A549 (cell line): ENCODE data around the gene SPACDR. TPM values are rescaled to one million over a fixed set of nuclear protein-coding genes. Genes with fewer than 3 reads are reported as not detected.
A peak's percentile ranks its signal among the peaks of the same experiment; 100 is the strongest.

Experiments
- BHLHE40 ChIP-seq: IDR thresholded peaks from 2 replicates; pipeline ENCODE4 v1.6.1; 2012; ENCODE audit warnings: low read depth, low read length, inconsistent platforms
- CHD4 ChIP-seq: fragments of 200-600 bp; sonication (generic); IDR thresholded peaks from 2 replicates; pipeline ENCODE4 v1.6.1; 2016; ENCODE audit warnings: antibody characterized with exemption, mild to moderate bottlenecking, borderline replicate concordance
- EHF ChIP-seq: fragments of 250-450 bp; sonication (Bioruptor Pico); IDR thresholded peaks from 2 replicates; pipeline ENCODE4 v1.5.0; 2020; ENCODE audit warnings: mild to moderate bottlenecking
- FOSL2 ChIP-seq, 2 experiments: fragments of 450-650 bp in 1 of 2; fragments of >200 bp in 1 of 2; sonication (Bioruptor Twin) in 1 of 2; formaldehyde crosslinking; IDR thresholded peaks; 2 replicates each; pipeline versions ENCODE4 v1.5.0 to v1.6.1; 2016 to 2020; ENCODE audit warnings: mild to moderate bottlenecking in 1 of 2, moderate library complexity in 1 of 2
- HOXA7 ChIP-seq: fragments of 250-450 bp; sonication (Bioruptor Pico); IDR thresholded peaks from 2 replicates; pipeline ENCODE4 v1.5.0; 2020; ENCODE audit warnings: mild to moderate bottlenecking, moderate library complexity
- JUN ChIP-seq, 2 experiments: fragments of >200 bp; sonication (Bioruptor Twin); formaldehyde crosslinking; IDR thresholded peaks; 2 replicates in 1 of 2; 3 replicates in 1 of 2; pipeline ENCODE4 v1.6.1; 2016 to 2017
- KDM1A ChIP-seq: fragments of 200-600 bp; sonication (generic); IDR thresholded peaks from 2 replicates; pipeline ENCODE4 v1.6.1; 2016; ENCODE audit warnings: low read depth, mild to moderate bottlenecking
- KDM5A ChIP-seq: fragments of 200-600 bp; sonication (generic); IDR thresholded peaks from 2 replicates; pipeline ENCODE4 v1.6.1; 2016; ENCODE audit warnings: antibody characterized with exemption, mild to moderate bottlenecking
- MAFK ChIP-seq: fragments of 450-650 bp; IDR thresholded peaks from 2 replicates; pipeline ENCODE4 v1.6.1; 2014; ENCODE audit not compliant: partially characterized antibody
- MYC ChIP-seq: IDR thresholded peaks from 2 replicates; pipeline ENCODE4 v1.6.1; 2012; ENCODE audit warnings: mild to moderate bottlenecking, inconsistent platforms, low read length, improper control_type of control experiment, borderline replicate concordance
- NPAS2 ChIP-seq: fragments of 250-450 bp; sonication (Bioruptor Pico); IDR thresholded peaks from 2 replicates; pipeline ENCODE4 v1.8.0; 2022; ENCODE audit warnings: mild to moderate bottlenecking, moderate library complexity, borderline replicate concordance
- NR3C1 ChIP-seq: fragments of >200 bp; sonication (Bioruptor Twin); formaldehyde crosslinking; IDR thresholded peaks from 3 replicates; pipeline ENCODE4 v1.6.1; 2017
- RAD21 ChIP-seq, 2 experiments: fragments of >200 bp in 1 of 2; sonication (Bioruptor Twin) in 1 of 2; formaldehyde crosslinking in 1 of 2; IDR thresholded peaks in 1 of 2; conservative IDR thresholded peaks in 1 of 2; 2 replicates in 1 of 2; 3 replicates in 1 of 2; pipeline ENCODE4 v1.6.1; 2012 to 2018; ENCODE audit warnings: inconsistent platforms in 1 of 2
- RARB ChIP-seq: fragments of 250-450 bp; sonication (Bioruptor Pico); IDR thresholded peaks from 2 replicates; pipeline ENCODE4 v1.8.0; 2021; ENCODE audit warnings: mild to moderate bottlenecking, moderate library complexity
- RFX5 ChIP-seq: fragments of 450-650 bp; IDR thresholded peaks from 2 replicates; pipeline ENCODE4 v1.7.1; 2014; ENCODE audit warnings: antibody characterized with exemption, mild to moderate bottlenecking, moderate library complexity
- RNF2 ChIP-seq: fragments of 200-600 bp; sonication (generic); IDR thresholded peaks from 2 replicates; pipeline ENCODE4 v1.6.1; 2016; ENCODE audit warnings: low read depth, mild to moderate bottlenecking, antibody characterized with exemption, moderate library complexity, borderline replicate concordance
- ZC3H11A ChIP-seq: fragments of 450-650 bp; IDR thresholded peaks from 2 replicates; pipeline ENCODE4 v1.6.1; 2014; ENCODE audit warnings: antibody characterized with exemption, mild to moderate bottlenecking
- ZNF302 ChIP-seq: fragments of 250-450 bp; sonication (Bioruptor Pico); IDR thresholded peaks from 2 replicates; pipeline ENCODE4 v1.9.0; 2021; ENCODE audit warnings: inconsistent platforms, mild to moderate bottlenecking, moderate library complexity
- polyA plus RNA-seq, 4 experiments: library from polyadenylated mRNA; depleted of rRNA in 3 of 4; stranded (reverse); fragments of >200 nt; fragmentation: RNase III in 1 of 4; extraction: RNeasy Plus Mini Kit Qiagen cat#74134 plus additional on column Dnase treatment in 1 of 4; gene quantifications; 2 replicates in 3 of 4; 3 replicates in 1 of 4; pipeline ENCODE4 v1.2.3, GENCODE V29; 2011 to 2017
- TF ChIP-seq, protein P1 (sequence below): fragments of 250-450 bp; sonication (Bioruptor Pico); IDR thresholded peaks from 2 replicates; pipeline ENCODE4 v1.5.0; 2020; ENCODE audit warnings: low read depth, mild to moderate bottlenecking, moderate library complexity
- TF ChIP-seq, protein P2 (sequence below): fragments of 200-600 bp; sonication (generic); IDR thresholded peaks from 2 replicates; pipeline ENCODE4 v1.6.1; 2016; ENCODE audit warnings: antibody characterized with exemption, mild to moderate bottlenecking, moderate library complexity
- TF ChIP-seq, protein P3 (sequence below): IDR thresholded peaks from 2 replicates; pipeline ENCODE4 v1.6.1; 2012
- TF ChIP-seq, protein P4 (sequence below): fragments of >200 bp; sonication (Bioruptor Twin); formaldehyde crosslinking; IDR thresholded peaks from 3 replicates; pipeline ENCODE4 v1.5.1; 2016
- TF ChIP-seq, protein P5 (sequence below): IDR thresholded peaks from 2 replicates; pipeline ENCODE4 v1.6.1; 2012
- TF ChIP-seq, protein P6 (sequence below): fragments of 150-350 bp; IDR thresholded peaks from 2 replicates; pipeline ENCODE4 v1.6.1; 2014; ENCODE audit warnings: low read depth, mild to moderate bottlenecking, low read length

Gene SPACDR
- polyA plus RNA-seq, 2 of the 4 experiments (the other 2 are of a cell fraction): 0.17 to 0.34 TPM

- TF ChIP-seq JUN (IDR thresholded peaks at IDR 0.05) (peak; percentile 37 to 53; a peak in 2 of 5 replicates), NR3C1 (no peak), MYC (no peak), RAD21 (conservative IDR thresholded peaks at IDR 0.05 in 1 of 2, IDR thresholded peaks at IDR 0.05 in 1 of 2) (peak; percentile 30 to 75; a peak in 4 of 5 replicates), EHF (CRISPR knock-in tag) (no peak), CHD4 (peak; percentile 4; the same call in 1 of the 2 replicates), FOSL2 (IDR thresholded peaks at IDR 0.05) (no peak), FOSL2 (CRISPR knock-in tag; IDR thresholded peaks at IDR 0.05) (0 out of 2 replicates have a peak, but pooled peaks have one; percentile 4), KDM1A (no peak), KDM5A (no peak), RARB (no peak), ZNF302 (no peak), ZC3H11A (no peak), MAFK (no peak), HOXA7 (CRISPR knock-in tag) (no peak), NPAS2 (CRISPR knock-in tag) (no peak), RFX5 (no peak), BHLHE40 (no peak), RNF2 (no peak)
- TF ChIP-seq, protein P1, sequence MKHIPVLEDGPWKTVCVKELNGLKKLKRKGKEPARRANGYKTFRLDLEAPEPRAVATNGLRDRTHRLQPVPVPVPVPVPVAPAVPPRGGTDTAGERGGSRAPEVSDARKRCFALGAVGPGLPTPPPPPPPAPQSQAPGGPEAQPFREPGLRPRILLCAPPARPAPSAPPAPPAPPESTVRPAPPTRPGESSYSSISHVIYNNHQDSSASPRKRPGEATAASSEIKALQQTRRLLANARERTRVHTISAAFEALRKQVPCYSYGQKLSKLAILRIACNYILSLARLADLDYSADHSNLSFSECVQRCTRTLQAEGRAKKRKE (CRISPR knock-in tag): no peak
- TF ChIP-seq, protein P2, sequence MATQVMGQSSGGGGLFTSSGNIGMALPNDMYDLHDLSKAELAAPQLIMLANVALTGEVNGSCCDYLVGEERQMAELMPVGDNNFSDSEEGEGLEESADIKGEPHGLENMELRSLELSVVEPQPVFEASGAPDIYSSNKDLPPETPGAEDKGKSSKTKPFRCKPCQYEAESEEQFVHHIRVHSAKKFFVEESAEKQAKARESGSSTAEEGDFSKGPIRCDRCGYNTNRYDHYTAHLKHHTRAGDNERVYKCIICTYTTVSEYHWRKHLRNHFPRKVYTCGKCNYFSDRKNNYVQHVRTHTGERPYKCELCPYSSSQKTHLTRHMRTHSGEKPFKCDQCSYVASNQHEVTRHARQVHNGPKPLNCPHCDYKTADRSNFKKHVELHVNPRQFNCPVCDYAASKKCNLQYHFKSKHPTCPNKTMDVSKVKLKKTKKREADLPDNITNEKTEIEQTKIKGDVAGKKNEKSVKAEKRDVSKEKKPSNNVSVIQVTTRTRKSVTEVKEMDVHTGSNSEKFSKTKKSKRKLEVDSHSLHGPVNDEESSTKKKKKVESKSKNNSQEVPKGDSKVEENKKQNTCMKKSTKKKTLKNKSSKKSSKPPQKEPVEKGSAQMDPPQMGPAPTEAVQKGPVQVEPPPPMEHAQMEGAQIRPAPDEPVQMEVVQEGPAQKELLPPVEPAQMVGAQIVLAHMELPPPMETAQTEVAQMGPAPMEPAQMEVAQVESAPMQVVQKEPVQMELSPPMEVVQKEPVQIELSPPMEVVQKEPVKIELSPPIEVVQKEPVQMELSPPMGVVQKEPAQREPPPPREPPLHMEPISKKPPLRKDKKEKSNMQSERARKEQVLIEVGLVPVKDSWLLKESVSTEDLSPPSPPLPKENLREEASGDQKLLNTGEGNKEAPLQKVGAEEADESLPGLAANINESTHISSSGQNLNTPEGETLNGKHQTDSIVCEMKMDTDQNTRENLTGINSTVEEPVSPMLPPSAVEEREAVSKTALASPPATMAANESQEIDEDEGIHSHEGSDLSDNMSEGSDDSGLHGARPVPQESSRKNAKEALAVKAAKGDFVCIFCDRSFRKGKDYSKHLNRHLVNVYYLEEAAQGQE: no peak
- TF ChIP-seq, protein P3, sequence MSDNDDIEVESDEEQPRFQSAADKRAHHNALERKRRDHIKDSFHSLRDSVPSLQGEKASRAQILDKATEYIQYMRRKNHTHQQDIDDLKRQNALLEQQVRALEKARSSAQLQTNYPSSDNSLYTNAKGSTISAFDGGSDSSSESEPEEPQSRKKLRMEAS: no peak
- TF ChIP-seq, protein P4, sequence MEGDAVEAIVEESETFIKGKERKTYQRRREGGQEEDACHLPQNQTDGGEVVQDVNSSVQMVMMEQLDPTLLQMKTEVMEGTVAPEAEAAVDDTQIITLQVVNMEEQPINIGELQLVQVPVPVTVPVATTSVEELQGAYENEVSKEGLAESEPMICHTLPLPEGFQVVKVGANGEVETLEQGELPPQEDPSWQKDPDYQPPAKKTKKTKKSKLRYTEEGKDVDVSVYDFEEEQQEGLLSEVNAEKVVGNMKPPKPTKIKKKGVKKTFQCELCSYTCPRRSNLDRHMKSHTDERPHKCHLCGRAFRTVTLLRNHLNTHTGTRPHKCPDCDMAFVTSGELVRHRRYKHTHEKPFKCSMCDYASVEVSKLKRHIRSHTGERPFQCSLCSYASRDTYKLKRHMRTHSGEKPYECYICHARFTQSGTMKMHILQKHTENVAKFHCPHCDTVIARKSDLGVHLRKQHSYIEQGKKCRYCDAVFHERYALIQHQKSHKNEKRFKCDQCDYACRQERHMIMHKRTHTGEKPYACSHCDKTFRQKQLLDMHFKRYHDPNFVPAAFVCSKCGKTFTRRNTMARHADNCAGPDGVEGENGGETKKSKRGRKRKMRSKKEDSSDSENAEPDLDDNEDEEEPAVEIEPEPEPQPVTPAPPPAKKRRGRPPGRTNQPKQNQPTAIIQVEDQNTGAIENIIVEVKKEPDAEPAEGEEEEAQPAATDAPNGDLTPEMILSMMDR: peak; percentile 100
- TF ChIP-seq, protein P5, sequence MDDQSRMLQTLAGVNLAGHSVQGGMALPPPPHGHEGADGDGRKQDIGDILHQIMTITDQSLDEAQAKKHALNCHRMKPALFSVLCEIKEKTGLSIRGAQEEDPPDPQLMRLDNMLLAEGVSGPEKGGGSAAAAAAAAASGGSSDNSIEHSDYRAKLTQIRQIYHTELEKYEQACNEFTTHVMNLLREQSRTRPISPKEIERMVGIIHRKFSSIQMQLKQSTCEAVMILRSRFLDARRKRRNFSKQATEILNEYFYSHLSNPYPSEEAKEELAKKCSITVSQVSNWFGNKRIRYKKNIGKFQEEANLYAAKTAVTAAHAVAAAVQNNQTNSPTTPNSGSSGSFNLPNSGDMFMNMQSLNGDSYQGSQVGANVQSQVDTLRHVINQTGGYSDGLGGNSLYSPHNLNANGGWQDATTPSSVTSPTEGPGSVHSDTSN: no peak
- TF ChIP-seq, protein P6, sequence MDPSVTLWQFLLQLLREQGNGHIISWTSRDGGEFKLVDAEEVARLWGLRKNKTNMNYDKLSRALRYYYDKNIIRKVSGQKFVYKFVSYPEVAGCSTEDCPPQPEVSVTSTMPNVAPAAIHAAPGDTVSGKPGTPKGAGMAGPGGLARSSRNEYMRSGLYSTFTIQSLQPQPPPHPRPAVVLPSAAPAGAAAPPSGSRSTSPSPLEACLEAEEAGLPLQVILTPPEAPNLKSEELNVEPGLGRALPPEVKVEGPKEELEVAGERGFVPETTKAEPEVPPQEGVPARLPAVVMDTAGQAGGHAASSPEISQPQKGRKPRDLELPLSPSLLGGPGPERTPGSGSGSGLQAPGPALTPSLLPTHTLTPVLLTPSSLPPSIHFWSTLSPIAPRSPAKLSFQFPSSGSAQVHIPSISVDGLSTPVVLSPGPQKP: no peak
Observed at GRCh38 chr7:100483090-100483721, 19.1 kb upstream of the SPACDR start (continued).
